GM12878 (cell line): ENCODE results near the gene DUSP8. TPM values are rescaled to one million over a fixed set of nuclear protein-coding genes. Genes with fewer than 3 reads are reported as not detected.

ENCODE experiments used
- ATAC-seq: fragments of 200-7000 bp; cut with Tn5 transposase; 3 replicates; pipeline ENCODE4 v1.9.1; 2020; ENCODE audit warnings: mild to moderate bottlenecking, moderate library complexity
- BruUV-seq: library from RNA; stranded (reverse); fragments of 400-500 nt; replicated peaks from 2 replicates; lab custom pipeline; 2021; lab: Mats Ljungman, UMichigan
- CTCF ChIA-PET: fragments of 300-600 bp; sonication (Branson Sonifier 250); formaldehyde crosslinking; extraction: SDS; loops from one replicate; lab custom pipeline; 2021; ENCODE audit warnings: inconsistent platforms; lab: Yijun Ruan, JAX
- POLR2A ChIA-PET: fragments of 350-600 bp; formaldehyde crosslinking; extraction: SDS; loops from one replicate; lab custom pipeline; 2021; ENCODE audit warnings: inconsistent platforms; lab: Charles Lee
- RAD21 ChIA-PET: fragments of 300-600 bp; sonication (Branson Sonifier 250); formaldehyde crosslinking; loops from one replicate; lab custom pipeline; 2023; ENCODE audit warnings: antibody characterized with exemption; ENCODE audit not compliant: unreplicated experiment; lab: Charles Lee
- SMC1A ChIA-PET: fragments of 300-600 bp; sonication (Branson Sonifier 250); formaldehyde crosslinking; loops from one replicate; lab custom pipeline; 2023; ENCODE audit not compliant: unreplicated experiment, uncharacterized antibody; lab: Charles Lee
- DNase-seq: peaks from one replicate; pipeline ENCODE4 v3.0.0-alpha.2; 2011; ENCODE audit warnings: low read depth, low spot score
- FAIRE-seq: peaks from 3 replicates; lab custom pipeline; 2011; peaks lifted over from hg19 to GRCh38; lab: Jason Lieb, UNC
- H2AFZ ChIP-seq: 2 replicates; pipeline ENCODE4 v1.6.0; 2011; ENCODE audit warnings: low read depth, low read length, control low read depth; ENCODE audit not compliant: control insufficient read depth
- H3K27ac ChIP-seq: 2 replicates; pipeline ENCODE4 v1.5.1; 2011; ENCODE audit warnings: control low read depth; ENCODE audit not compliant: control insufficient read depth, insufficient read depth
- H3K27me3 ChIP-seq, 2 experiments: replicated peaks in 1 of 2; 2 replicates each; pipeline versions ENCODE4 v1.6.0 to v1.6.1; 2011; ENCODE audit warnings: low read length in 1 of 2; ENCODE audit not compliant: control insufficient read depth in 2 of 2, insufficient read depth in 2 of 2
- H3K36me3 ChIP-seq, 2 experiments: 2 replicates each; pipeline ENCODE4 v1.5.1; 2011; ENCODE audit warnings: low read length in 1 of 2; ENCODE audit not compliant: control insufficient read depth in 2 of 2, insufficient read depth in 2 of 2
- H3K4me1 ChIP-seq: 2 replicates; pipeline ENCODE4 v1.6.1; 2011; ENCODE audit warnings: mild to moderate bottlenecking, low read length, moderate library complexity, mixed read lengths; ENCODE audit not compliant: control insufficient read depth, insufficient read depth
- H3K4me2 ChIP-seq: 2 replicates; pipeline ENCODE4 v1.6.0; 2011; ENCODE audit warnings: control low read depth; ENCODE audit not compliant: control insufficient read depth, insufficient read depth
- H3K4me3 ChIP-seq: fragments of 200-600 bp; sonication (generic); 2 replicates; pipeline ENCODE4 v1.5.1; 2016
- H3K79me2 ChIP-seq: 2 replicates; pipeline ENCODE4 v1.6.0; 2011; ENCODE audit warnings: low read length; ENCODE audit not compliant: control insufficient read depth, insufficient read depth
- H3K9ac ChIP-seq: 2 replicates; pipeline ENCODE4 v1.8.0; 2011; ENCODE audit warnings: low read length, control low read depth, mixed read lengths; ENCODE audit not compliant: control insufficient read depth, insufficient read depth
- H3K9me3 ChIP-seq: replicated peaks from 3 replicates; pipeline ENCODE4 v1.5.1; 2011; ENCODE audit warnings: mild to moderate bottlenecking, low read length; ENCODE audit not compliant: control insufficient read depth, insufficient read depth
- H4K20me1 ChIP-seq: 2 replicates; pipeline ENCODE4 v1.6.0; 2011; ENCODE audit not compliant: control insufficient read depth, insufficient read depth
- BHLHE40 ChIP-seq, 2 experiments: fragments of 450-650 bp in 1 of 2; IDR thresholded peaks; 2 replicates each; pipeline ENCODE4 v1.6.1; 2011 to 2017; ENCODE audit warnings: low read depth in 2 of 2, borderline replicate concordance in 1 of 2, improper control_type of control experiment in 1 of 2, low read length in 1 of 2, mild to moderate bottlenecking in 1 of 2
- CHD4 ChIP-seq: fragments of 200-600 bp; sonication (generic); IDR thresholded peaks from 2 replicates; pipeline ENCODE4 v1.6.1; 2016; ENCODE audit warnings: mild to moderate bottlenecking
- EED ChIP-seq: sonication (generic); IDR thresholded peaks from 2 replicates; pipeline ENCODE4 v1.6.1; 2016; ENCODE audit warnings: antibody characterized with exemption, low read depth
- HCFC1 ChIP-seq: fragments of 150-350 bp; IDR thresholded peaks from 2 replicates; pipeline ENCODE4 v1.6.1; 2014; ENCODE audit warnings: low read length
- MYB ChIP-seq: fragments of 150-350 bp; IDR thresholded peaks from 2 replicates; pipeline ENCODE4 v1.6.1; 2014; ENCODE audit warnings: mild to moderate bottlenecking, low read depth, low read length, borderline replicate concordance
- NFYA ChIP-seq: IDR thresholded peaks from 2 replicates; pipeline ENCODE4 v1.6.1; 2011; ENCODE audit warnings: low read depth, mild to moderate bottlenecking, low read length, improper control_type of control experiment, borderline replicate concordance
- PML ChIP-seq: IDR thresholded peaks from 2 replicates; pipeline ENCODE4 v1.6.1; 2012; ENCODE audit warnings: low read length, inconsistent platforms
- PRDM15 ChIP-seq: fragments of 450-650 bp; formaldehyde crosslinking; IDR thresholded peaks from 2 replicates; pipeline ENCODE4 v1.4.0; 2020; ENCODE audit warnings: mild to moderate bottlenecking, moderate library complexity
- SRF ChIP-seq, 2 experiments: IDR thresholded peaks; 2 replicates each; pipeline ENCODE4 v1.6.1; 2011; ENCODE audit warnings: low read depth in 2 of 2, low read length in 2 of 2, mild to moderate bottlenecking in 1 of 2, moderate library complexity in 1 of 2
- ZBED1 ChIP-seq: IDR thresholded peaks from 2 replicates; pipeline ENCODE4 v1.6.1; 2016; ENCODE audit warnings: borderline replicate concordance
- ZZZ3 ChIP-seq: IDR thresholded peaks from 2 replicates; pipeline ENCODE4 v1.6.1; 2011; ENCODE audit warnings: low read depth; ENCODE audit not compliant: control insufficient read depth, insufficient read length
- WGBS: methylation state at CpG from one replicate; pipeline ENCODE4 v1.1.6; 2016; ENCODE audit warnings: low lambda C conversion rate; ENCODE audit not compliant: insufficient replicate concordance, insufficient coverage; ENCODE audit errors: missing lambda C conversion rate; 5-methylcytosine and 5-hydroxymethylcytosine counted together
- in situ Hi-C: fragments of 300-500 bp; cut with MboI; formaldehyde crosslinking; loops from 9 replicates; pipeline ENCODE4 v1.14.3; 2018; ENCODE audit warnings: mixed read lengths
- intact Hi-C: fragments of 100-400 bp; cut with micrococcal nuclease; formaldehyde crosslinking; loops from one replicate; pipeline ENCODE4 v1.14.2; 2022; ENCODE audit not compliant: unreplicated experiment
- polyA plus RNA-seq, 11 experiments: library from polyadenylated mRNA; depleted of rRNA in 4 of 11; unstranded in 6 of 11; stranded (reverse) in 5 of 11; fragments of >200 nt; fragmentation: Nextera tagmentation in 4 of 11; fragmentation: Illumina TruSeq in 1 of 11; extraction: Ambion mirVana in 4 of 11; extraction: Trizol in 1 of 11; gene quantifications; 1 replicate in 1 of 11; 2 replicates in 10 of 11; pipeline versions ENCODE4 v1.2.1 to v1.2.3, GENCODE V29; 2011 to 2016; ENCODE audit warnings: inconsistent platforms in 2 of 11, missing spikeins in 2 of 11, low read depth in 1 of 11
- total RNA-seq, 4 experiments: library from RNA; depleted of rRNA in 3 of 4; stranded (reverse); fragments of >200 nt in 3 of 4; fragmentation: Illumina TruSeq in 1 of 4; extraction: Trizol in 1 of 4; gene quantifications; 2 replicates each; pipeline versions ENCODE4 v1.2.1 to v1.2.3, GENCODE V29; 2013 to 2021

The DUSP8 gene
- total and polyA plus RNA-seq, 10 of the 15 experiments (the other 5 are each of a cell fraction or from before 2014, with no cell fraction given) = 0.04 to 1.7 (median 0.26) TPM; not detected in 6

GRCh38 chr11:1530686-1531448, 41.2 kb downstream of the DUSP8 start:
- intact Hi-C loops = no loop called here
- ChIA-PET SMC1A (no interaction called here), POLR2A (no interaction called here), CTCF (no interaction called here), RAD21 (no interaction called here)
- no peaks in the 10 kb centered on the region; the same call in none of the 2 replicates for H3K79me2 ChIP-seq
- H2AFZ ChIP-seq = no peak overlapping the region
- no peak overlapping the region for H3K4me3 ChIP-seq
- H3K9me3 ChIP-seq = no peaks in the 10 kb centered on the region
- ATAC-seq (no peak), FAIRE-seq (no peak), DNase-seq (no peak)
- H3K4me1 ChIP-seq = no peaks in the 10 kb centered on the region
- H3K4me2 ChIP-seq = no peak overlapping the region
- H3K36me3 ChIP-seq = peaks cover 0 to 3% of the 10 kb centered on the region in 2 experiments; a peak in 3 of 4 replicates
- in situ Hi-C loops = no loop called here
- no TSS peak for BruUV-seq
- H3K27ac ChIP-seq = no peak overlapping the region
- TF ChIP-seq NFYA (no peak), HCFC1 (no peak), PML (no peak), CHD4 (no peak), EED (no peak), ZBED1 (no peak), PRDM15 (CRISPR knock-in tag) (no peak), SRF (IDR thresholded peaks at IDR 0.05; ENCODE audit: low read depth in 2 of 2, low read length in 2 of 2) (no peak), ZZZ3 (no peak), BHLHE40 (IDR thresholded peaks at IDR 0.05; ENCODE audit: borderline replicate concordance in 1 of 2, low read depth in 2 of 2, low read length in 1 of 2) (no peak), MYB (no peak)
- 84% methylated on average over 19 of the region's 19 CpGs for WGBS
- H3K27me3 ChIP-seq = no peaks in the 10 kb centered on the region
- H3K9ac ChIP-seq = no peak overlapping the region
- H4K20me1 ChIP-seq = peaks cover 7% of the 10 kb centered on the region; the same call in 1 of the 2 replicates
